Suprapubic skin (tissue), 4 donors: ENCODE data around the gene KRT34. TPM values are rescaled to one million over a fixed set of nuclear protein-coding genes. Genes with fewer than 3 reads are reported as not detected.
A peak's percentile ranks its signal among the peaks of the same experiment; 100 is the strongest.

Experiments used
- DNase-seq, 2 donors: peaks; one replicate each; pipeline ENCODE4 v3.0.0-alpha.2; 2019; ENCODE audit warnings: low spot score in 2 of 2
- H3K27ac ChIP-seq: fragments of 200-600 bp; sonication (generic); one replicate; pipeline ENCODE4 v1.5.1; 2019
- H3K27me3 ChIP-seq: fragments of 200-600 bp; sonication (generic); one replicate; pipeline ENCODE4 v1.5.1; 2019
- H3K36me3 ChIP-seq: fragments of 200-600 bp; sonication (generic); one replicate; pipeline ENCODE4 v1.5.1; 2019
- H3K4me1 ChIP-seq: fragments of 200-600 bp; sonication (generic); one replicate; pipeline ENCODE4 v1.5.1; 2019
- H3K4me3 ChIP-seq: fragments of 200-600 bp; sonication (generic); one replicate; pipeline ENCODE4 v1.5.1; 2019; ENCODE audit warnings: mild to moderate bottlenecking
- H3K9me3 ChIP-seq: fragments of 200-600 bp; sonication (generic); one replicate; pipeline ENCODE4 v1.5.1; 2019
- EP300 ChIP-seq: sonication (generic); formaldehyde crosslinking; IDR thresholded peaks from one replicate; pipeline ENCODE4 v1.6.1; 2017; ENCODE audit warnings: antibody characterized with exemption
- POLR2A ChIP-seq, 2 donors: fragments of 450-650 bp; IDR thresholded peaks; one replicate each; pipeline ENCODE4 v1.6.1; 2017; ENCODE audit warnings: antibody characterized with exemption in 2 of 2, mild to moderate bottlenecking in 2 of 2, moderate library complexity in 2 of 2
- POLR2AphosphoS5 ChIP-seq, 3 donors: sonication (generic); formaldehyde crosslinking; IDR thresholded peaks; one replicate each; pipeline ENCODE4 v1.6.1; 2017; ENCODE audit warnings: antibody characterized with exemption in 3 of 3
- WGBS: methylation state at CpG from one replicate; pipeline ENCODE4 v1.1.5; 2018; 5-methylcytosine and 5-hydroxymethylcytosine counted together
- total RNA-seq, 4 donors: library from RNA; depleted of rRNA; stranded (reverse); fragments of >200 nt; gene quantifications; one replicate each; pipeline ENCODE4 v1.1.0, GENCODE V29; 2016
- TF ChIP-seq, protein P1 (sequence below), 2 donors: fragments of 200-600 bp in 1 of 2; fragments of 450-650 bp in 1 of 2; sonication (generic) in 1 of 2; IDR thresholded peaks; one replicate each; pipeline ENCODE4 v1.5.1; 2016 to 2019; ENCODE audit warnings: antibody characterized with exemption in 2 of 2, mild to moderate bottlenecking in 1 of 2, moderate library complexity in 1 of 2

KRT34 gene
- total RNA-seq, 4 donors from 2014 or later: 0.56 to 117 (median 22.2) TPM

DNA sequence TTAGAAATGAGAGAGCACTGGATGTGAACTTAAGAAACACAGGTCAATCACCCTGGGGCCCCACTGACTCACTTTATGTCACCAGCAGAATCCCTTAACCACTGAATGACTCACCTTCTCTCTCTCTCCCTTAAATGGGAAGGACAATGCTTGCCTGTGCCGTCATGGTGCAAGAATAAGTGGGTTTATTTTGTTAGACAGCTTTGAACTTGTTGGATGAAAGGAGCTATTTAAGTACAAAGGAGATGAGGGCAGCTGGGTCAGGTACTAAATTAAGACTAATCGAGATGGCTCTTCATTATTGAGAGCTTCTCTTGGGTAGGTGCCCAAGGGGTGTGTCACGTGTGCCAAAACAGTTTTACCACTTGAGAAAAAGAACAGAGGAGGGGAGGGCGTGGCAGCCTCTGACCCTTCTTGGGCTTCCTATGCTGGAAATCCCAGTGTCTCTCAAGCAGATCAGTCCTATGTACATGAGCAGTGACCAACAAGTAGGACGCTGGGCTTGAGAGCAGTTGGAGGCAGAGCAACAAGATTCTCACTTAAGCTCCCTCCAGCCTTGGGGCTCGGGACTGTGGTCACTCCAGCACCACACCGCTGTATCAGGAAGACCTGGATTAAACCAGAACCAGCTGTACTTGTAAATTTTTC lies 22.0 kb upstream of the KRT34 start:
- Histone ChIP-seq H3K4me3 (no peak overlapping the region), H3K36me3 (no peaks in the 10 kb centered on the region), H3K27ac (no peak overlapping the region), H3K4me1 (peaks cover 7% of the 10 kb centered on the region), H3K27me3 (no peaks in the 10 kb centered on the region), H3K9me3 (no peaks in the 10 kb centered on the region)
- TF ChIP-seq, protein P1, sequence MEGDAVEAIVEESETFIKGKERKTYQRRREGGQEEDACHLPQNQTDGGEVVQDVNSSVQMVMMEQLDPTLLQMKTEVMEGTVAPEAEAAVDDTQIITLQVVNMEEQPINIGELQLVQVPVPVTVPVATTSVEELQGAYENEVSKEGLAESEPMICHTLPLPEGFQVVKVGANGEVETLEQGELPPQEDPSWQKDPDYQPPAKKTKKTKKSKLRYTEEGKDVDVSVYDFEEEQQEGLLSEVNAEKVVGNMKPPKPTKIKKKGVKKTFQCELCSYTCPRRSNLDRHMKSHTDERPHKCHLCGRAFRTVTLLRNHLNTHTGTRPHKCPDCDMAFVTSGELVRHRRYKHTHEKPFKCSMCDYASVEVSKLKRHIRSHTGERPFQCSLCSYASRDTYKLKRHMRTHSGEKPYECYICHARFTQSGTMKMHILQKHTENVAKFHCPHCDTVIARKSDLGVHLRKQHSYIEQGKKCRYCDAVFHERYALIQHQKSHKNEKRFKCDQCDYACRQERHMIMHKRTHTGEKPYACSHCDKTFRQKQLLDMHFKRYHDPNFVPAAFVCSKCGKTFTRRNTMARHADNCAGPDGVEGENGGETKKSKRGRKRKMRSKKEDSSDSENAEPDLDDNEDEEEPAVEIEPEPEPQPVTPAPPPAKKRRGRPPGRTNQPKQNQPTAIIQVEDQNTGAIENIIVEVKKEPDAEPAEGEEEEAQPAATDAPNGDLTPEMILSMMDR (IDR thresholded peaks at IDR 0.05): no peak
- no peak for TF ChIP-seq POLR2AphosphoS5 (IDR thresholded peaks at IDR 0.05)
- DNase-seq: no peak
- 51% methylated on average over 7 of the region's 7 CpGs for WGBS

- peaks cover 7% of the 10 kb centered on the region for H3K4me1 ChIP-seq
- H3K27ac ChIP-seq: no peak overlapping the region
- TF ChIP-seq POLR2A (IDR thresholded peaks at IDR 0.05): no peak
- TF ChIP-seq, protein P1 (IDR thresholded peaks at IDR 0.05): no peak
- no peak for TF ChIP-seq EP300
- H3K36me3 ChIP-seq: no peaks in the 10 kb centered on the region
- H3K27me3 ChIP-seq: no peaks in the 10 kb centered on the region
- H3K4me3 ChIP-seq: no peak overlapping the region
- WGBS: 43% methylated on average over 4 of the region's 4 CpGs
- H3K9me3 ChIP-seq: no peaks in the 10 kb centered on the region
- DNase-seq: no peak
Observed at GRCh38 chr17:41403404-41404023, 21.4 kb upstream of the KRT34 start.

DNA sequence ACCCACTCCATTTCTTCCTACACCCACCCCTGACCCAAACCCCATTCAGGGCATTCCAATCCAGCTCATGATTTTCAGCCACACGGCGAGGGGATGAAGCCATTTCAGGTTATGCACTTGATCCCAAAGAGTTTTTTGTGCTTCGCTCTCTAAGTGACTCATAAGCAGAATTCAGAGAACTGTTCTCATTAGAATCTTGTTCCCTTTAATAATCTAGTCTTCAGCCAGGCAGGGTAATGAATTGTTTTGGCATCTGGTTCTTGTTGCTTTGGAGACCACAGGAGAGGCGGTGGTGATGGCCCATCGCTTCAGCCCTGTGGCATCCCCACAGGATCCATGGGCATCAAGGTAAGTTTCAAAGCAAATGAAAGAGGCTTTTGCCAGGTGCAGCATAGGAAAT lies 20.1 kb upstream of the KRT34 start:
- no peaks in the 10 kb centered on the region for H3K27me3 ChIP-seq
- peaks cover 7% of the 10 kb centered on the region for H3K4me1 ChIP-seq
- no peak for DNase-seq
- no peaks in the 10 kb centered on the region for H3K36me3 ChIP-seq
- no peak overlapping the region for H3K4me3 ChIP-seq
- no peak for TF ChIP-seq EP300
- TF ChIP-seq POLR2A (IDR thresholded peaks at IDR 0.05): no peak
- no peak for TF ChIP-seq POLR2AphosphoS5 (IDR thresholded peaks at IDR 0.05)
- TF ChIP-seq, protein P1 (IDR thresholded peaks at IDR 0.05): no peak
- no peaks in the 10 kb centered on the region for H3K9me3 ChIP-seq
- peak overlapping the region; percentile 23 for H3K27ac ChIP-seq
- WGBS: 42% methylated on average over 5 of the region's 5 CpGs

DNA sequence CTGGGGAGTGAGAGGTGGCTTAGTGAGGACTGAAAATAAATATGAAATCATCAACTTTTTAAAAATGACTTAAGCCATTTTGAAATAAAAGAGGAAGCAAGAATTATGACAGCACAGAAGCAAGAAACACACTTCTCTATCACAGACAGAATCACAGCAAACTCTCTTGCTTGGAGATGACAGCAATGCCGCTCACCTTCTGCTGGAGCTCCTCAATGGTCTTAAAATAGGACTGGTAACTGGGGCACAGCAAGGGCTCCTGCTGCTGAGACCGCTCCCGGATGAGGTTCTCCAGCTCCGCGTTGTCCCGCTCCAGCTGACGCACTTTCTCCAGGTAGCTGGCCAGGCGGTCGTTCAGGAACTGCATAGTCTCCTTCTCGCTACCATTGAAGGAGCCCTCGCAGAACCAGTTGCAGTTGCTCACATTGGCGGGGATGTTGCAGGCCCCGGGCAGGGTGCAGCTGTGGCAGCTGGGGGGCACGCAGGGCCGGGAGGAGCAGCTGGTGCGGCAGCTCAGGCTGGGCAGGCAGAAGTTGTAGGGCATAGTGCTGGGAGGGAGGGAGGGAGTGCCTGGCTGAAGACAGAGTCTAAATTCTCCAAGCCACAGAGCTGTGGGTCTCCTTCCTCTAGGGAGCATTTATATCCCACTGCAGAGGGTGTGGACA lies 15.0 kb upstream of the KRT34 start, which contains the start of gene KRT31:
Gene KRT31, minus strand, starts transcription at position 613 of the 665 bp plus-strand sequence. Its CDS starts 69 bp downstream, at position 544.
- H3K27ac ChIP-seq: peak within 1 kb of the TSS; percentile 59
- WGBS: 52% methylated on average over 11 of the region's 16 CpGs
- H3K36me3 ChIP-seq: no peaks in the 10 kb centered on the region
- no peaks in the 10 kb centered on the region for H3K9me3 ChIP-seq
- H3K4me3 ChIP-seq: peak within 1 kb of the TSS; percentile 14
- peaks cover 7% of the 10 kb centered on the region for H3K4me1 ChIP-seq
- DNase-seq: no peak
- TF ChIP-seq, protein P1 (IDR thresholded peaks at IDR 0.05): no peak
- TF ChIP-seq POLR2AphosphoS5 (IDR thresholded peaks at IDR 0.05) (no peak), POLR2A (IDR thresholded peaks at IDR 0.05) (no peak), EP300 (no peak)
- H3K27me3 ChIP-seq: no peaks in the 10 kb centered on the region

- H3K4me3 ChIP-seq: peak overlapping the region; percentile 14
- peaks cover 7% of the 10 kb centered on the region for H3K4me1 ChIP-seq
- no peak for DNase-seq
- H3K27ac ChIP-seq: peak overlapping the region; percentile 59
- H3K27me3 ChIP-seq: no peaks in the 10 kb centered on the region
- H3K36me3 ChIP-seq: no peaks in the 10 kb centered on the region
- TF ChIP-seq POLR2A (IDR thresholded peaks at IDR 0.05) (no peak), POLR2AphosphoS5 (IDR thresholded peaks at IDR 0.05) (no peak), EP300 (no peak)
- TF ChIP-seq, protein P1 (IDR thresholded peaks at IDR 0.05): no peak
- 76% methylated on average over 7 of the region's 7 CpGs for WGBS
- H3K9me3 ChIP-seq: no peaks in the 10 kb centered on the region
Observed at GRCh38 chr17:41396340-41396739, 14.2 kb upstream of the KRT34 start.
